Fibroblast of skin of abdomen (primary cell): ENCODE results near the gene NGB. TPM values are rescaled to one million over a fixed set of nuclear protein-coding genes. Genes with fewer than 3 reads are reported as not detected.
"Not testable (repeated sequence)": the region's sequence is repeated elsewhere in the genome, so short reads cannot be mapped to it uniquely, and the experiment has no call there.

Experiments
- DNase-seq: peaks from one replicate; pipeline ENCODE4 v3.0.0-alpha.2; 2013
- polyA plus RNA-seq, 2 experiments: library from polyadenylated mRNA; unstranded; fragments of 120-200 nt; gene quantifications; one replicate each; pipeline ENCODE4 v1.2.1, GENCODE V29; 2013; ENCODE audit not compliant: insufficient read length in 2 of 2

Gene NGB
- polyA plus RNA-seq (2013, experiment 1 of 2; ENCODE audit: insufficient read length) = not detected
- polyA plus RNA-seq (2013, experiment 2 of 2; ENCODE audit: insufficient read length) = not detected

- DNase-seq = no peak
These were observed at the start of gene NGB for GRCh38 chr14:77271113-77271710. Gene NGB (minus strand): TSS chr14:77271206. CDS start chr14:77270937, 269 bp downstream.

GRCh38 chr14:77320238-77320935, 49.4 kb upstream of the NGB start, which contains the start of gene POMT2:
Gene POMT2 (minus strand): TSS chr14:77320883. CDS start chr14:77320681, 202 bp downstream.
- peak; percentile 88 for DNase-seq

DNA sequence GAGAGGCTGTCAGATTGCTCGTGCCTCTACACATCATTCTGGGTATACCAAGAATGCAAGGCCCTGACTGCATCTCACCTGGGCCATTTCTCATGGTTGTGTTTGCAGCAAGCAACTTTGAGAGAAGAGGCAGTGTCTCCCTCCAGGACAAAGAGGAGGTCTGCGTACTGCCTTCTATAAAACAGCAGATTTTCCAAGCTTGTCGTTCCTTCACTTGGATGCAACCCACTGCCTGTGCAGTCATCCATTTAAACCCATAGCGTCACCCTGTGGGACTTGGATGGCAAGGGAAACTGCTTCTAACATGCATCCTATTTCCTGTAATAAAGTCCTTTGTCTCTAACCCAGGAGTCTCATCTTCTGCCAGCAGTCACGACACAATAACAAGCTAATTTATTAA, 48.4 kb upstream of the NGB start:
- DNase-seq = no peak

DNA sequence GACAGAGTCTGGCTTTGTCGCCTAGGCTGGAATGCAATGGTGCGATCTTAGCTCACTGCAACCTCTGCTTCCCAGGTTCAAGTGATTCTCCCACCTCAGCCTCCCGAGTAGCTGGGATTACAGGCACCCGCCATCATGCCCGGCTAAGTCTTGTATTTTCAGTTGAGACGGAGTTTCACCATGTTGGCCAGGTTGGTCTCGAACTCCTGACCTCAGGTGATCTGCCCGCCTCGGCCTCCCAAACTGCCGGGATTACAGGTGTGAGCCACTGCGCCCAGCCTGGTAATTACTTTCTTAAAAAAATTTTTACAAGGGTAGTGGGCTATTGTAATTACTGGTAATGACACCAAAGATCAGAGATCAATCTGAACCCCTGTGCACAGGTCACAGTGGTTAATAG, 47.8 kb upstream of the NGB start:
- DNase-seq = not testable (repeated sequence)

- no peak for DNase-seq
These were observed 47.1 kb upstream of the NGB start for GRCh38 chr14:77318006-77318553.

DNA sequence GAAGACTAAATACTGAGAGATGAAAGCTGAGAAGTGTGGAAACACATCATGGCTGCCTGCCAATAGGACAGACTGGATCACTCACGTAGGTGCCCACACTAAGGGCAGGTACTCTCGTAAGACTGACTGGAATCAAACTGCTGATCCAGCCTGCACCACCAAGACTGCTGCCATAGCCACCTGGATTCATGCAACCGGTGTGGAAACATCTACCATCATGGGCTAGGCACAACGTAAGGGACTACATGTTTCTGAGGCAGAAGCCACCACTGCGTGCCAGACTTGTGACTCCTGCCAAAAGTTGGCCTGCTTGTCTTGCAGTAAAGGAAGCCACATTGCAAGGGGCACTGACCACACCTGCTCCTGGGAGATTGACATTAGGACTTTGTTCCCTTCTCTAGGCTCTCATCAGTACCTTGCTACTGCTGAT, 45.9 kb upstream of the NGB start:
- no peak for DNase-seq

GRCh38 chr14:77316195-77316505, 45.1 kb upstream of the NGB start:
- no peak for DNase-seq

- DNase-seq = no peak
These were observed 43.8 kb upstream of the NGB start for GRCh38 chr14:77314539-77315457.

GRCh38 chr14:77314043-77314442, 43.0 kb upstream of the NGB start:
- DNase-seq = peak; percentile 63

DNA sequence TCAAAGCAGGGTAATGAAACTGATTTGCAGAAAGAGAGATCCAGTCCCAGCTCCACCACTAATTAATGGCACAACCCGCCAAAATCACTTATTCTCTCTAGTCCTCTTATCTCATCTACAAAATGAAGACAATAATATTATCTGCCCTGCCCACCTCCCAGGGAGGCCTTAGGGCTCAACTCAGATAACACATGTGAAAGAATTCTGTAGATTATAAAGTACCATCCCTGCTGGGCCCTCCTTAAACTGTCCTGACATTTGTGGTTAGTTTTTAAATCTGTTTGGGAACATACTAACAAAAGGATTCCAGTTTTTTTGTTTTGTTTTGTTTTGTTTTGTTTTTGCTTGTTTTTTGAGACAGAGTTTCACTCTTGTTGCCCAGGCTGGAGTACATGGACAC, 42.4 kb upstream of the NGB start:
- DNase-seq = no peak

- DNase-seq = peak; percentile 44
These were observed 40.2 kb upstream of the NGB start for GRCh38 chr14:77311217-77311616.

- DNase-seq = peak; percentile 11
These were observed 39.0 kb upstream of the NGB start for GRCh38 chr14:77310026-77310425.

- no peak for DNase-seq
These were observed 38.1 kb upstream of the NGB start for GRCh38 chr14:77309131-77309530.

- peak; percentile 35 for DNase-seq
These were observed 36.0 kb upstream of the NGB start for GRCh38 chr14:77306851-77307496.

- no peak for DNase-seq
These were observed 35.4 kb upstream of the NGB start for GRCh38 chr14:77306416-77306815.

DNA sequence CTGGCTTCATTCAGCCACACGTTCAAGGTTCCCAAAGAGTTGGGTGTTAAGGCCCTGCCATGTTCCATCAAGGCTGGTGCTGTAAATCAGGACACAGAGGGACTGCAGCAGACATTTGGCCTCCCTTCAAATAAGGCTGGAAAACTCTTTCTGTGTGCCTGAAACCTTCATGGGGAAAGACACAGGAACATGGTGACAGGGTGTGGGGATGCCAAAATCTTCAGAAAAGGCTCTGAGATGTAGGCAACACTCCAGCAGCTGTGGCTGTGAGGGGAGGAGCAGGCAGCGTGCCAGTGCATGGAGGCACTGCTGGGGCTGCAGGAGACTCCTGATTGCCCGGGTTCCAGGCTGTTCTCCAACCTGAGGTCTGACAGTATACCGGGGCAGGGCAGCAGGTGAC, 34.7 kb upstream of the NGB start:
- DNase-seq = no peak

DNA sequence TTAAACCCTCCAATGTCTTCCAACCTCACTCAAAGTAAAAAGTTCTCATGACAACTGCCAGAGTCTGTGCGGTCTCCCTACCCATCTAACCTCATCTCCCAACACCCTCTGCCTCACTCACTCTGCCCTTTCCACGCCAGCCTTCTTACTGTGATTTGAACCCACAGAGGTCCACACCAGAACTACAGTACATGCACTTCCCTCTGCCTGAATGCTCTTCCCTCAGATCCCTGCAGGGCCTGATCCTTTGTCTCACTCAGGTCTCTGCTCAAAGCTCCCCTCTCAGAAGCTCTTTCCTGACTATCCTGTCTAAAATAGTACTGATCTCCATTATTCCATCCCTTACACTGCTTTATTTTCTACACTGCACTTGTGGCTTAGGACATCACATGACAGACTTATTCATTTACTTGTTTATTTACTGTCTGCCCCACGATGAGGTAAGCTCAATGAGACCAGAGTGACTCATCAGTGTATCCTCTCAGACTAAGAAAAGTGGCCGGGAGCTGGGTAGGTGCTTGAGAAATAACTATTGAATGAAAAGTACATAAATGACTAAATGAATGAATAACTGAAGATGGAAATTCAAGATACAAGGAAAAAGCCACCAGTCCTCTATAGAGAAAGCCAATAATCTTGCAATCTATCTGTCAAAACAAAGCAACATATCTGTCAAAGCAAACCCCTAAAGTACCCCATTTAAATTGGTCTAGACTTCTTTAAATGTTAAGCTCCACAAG, 32.6 kb upstream of the NGB start:
- DNase-seq = peak; percentile 89

DNA sequence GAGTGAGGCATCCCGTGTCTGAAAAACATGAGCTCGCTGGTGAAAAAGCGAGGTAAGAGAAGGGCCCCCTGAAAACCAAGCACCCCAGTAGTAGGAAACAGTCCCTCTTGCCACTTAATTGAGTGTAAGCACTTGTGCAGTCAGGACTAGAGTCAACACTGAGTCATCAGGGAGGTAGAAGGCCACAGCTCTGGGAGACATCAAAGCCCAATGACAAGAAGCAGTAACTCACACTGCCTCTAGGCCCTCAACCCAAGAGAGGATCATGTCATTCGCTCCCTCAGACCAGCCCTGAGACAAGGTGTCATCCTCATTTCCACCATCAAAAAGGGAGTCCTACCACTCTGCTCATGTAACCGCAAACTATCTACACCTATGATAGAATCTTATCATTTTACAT, 31.9 kb upstream of the NGB start:
- DNase-seq = peak; percentile 40

DNA sequence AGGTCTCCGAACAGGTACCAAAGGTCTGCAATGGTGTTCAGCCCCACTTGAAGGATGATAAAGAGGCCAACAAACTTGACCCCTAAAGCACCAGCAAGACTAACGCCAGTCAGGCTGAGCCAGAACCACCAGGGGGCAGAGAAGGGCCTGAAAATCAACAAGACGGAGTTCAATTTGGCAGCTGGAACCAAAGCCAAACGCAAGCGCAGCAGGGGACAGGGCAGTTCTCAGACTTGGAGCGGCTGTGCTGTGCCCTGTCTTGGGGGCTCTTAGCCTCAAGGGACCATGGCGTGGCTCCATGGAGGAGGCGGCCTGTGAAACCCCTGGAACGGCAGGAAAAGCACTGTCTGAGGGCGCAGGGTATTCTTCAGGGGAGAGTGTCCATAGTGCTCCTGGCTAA, 30.1 kb upstream of the NGB start:
- DNase-seq = peak; percentile 72

GRCh38 chr14:77299771-77300170, 28.8 kb upstream of the NGB start:
- no peak for DNase-seq

DNA sequence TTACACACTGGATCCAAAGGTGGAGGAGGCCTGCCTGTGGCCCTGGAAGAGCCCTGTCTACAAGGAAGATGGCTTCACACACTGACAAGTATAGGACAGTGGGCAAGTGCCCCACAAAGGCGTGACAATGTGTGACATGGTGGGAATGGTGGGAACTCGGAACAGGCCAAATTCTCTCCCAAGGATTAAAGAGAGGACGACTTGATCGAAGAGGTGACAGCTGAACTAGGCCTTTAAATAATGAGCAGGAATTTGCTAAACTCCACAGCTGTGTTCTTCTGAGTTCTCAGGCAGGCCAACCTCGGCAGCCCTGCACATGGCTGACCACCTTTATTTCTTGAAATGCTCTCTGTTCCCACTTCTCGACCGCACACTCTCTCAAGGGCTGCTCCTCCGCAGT, 25.9 kb upstream of the NGB start:
- DNase-seq = no peak

DNA sequence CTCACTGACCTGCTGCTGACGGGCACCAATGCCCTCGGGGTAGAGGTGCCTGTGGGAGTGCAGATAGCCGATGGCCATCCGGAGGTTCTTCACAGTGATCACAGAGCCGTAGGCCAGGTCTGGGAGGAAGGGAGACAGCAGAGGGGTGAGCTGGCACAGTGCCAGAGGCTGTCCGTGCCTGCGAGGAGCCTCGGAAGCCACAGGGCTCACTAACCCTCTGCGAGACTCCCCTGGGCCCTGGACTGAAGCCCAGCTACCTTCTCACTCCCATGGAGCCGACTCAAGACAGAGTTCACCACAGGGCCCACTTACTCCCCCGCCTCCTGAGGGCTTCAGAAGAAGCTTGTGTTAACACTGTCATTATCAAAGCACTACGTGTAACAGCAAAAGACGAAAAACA, 25.1 kb upstream of the NGB start:
- DNase-seq = no peak
